Liver (tissue), 9 donors: Measurements from ENCODE around the gene GZMA. TPM values are rescaled to one million over a fixed set of nuclear protein-coding genes. Genes with fewer than 3 reads are reported as not detected.

Experiments used
- DNase-seq: peaks from one replicate; pipeline ENCODE4 v3.0.0-alpha.2; 2017; ENCODE audit warnings: low spot score
- H3K27ac ChIP-seq, 2 donors: one replicate each; pipeline ENCODE4 v1.7.0; 2013; ENCODE audit warnings: inconsistent platforms in 2 of 2, low read length in 2 of 2, control low read depth in 1 of 2, low read depth in 1 of 2, mild to moderate bottlenecking in 1 of 2
- H3K27me3 ChIP-seq, 4 donors: one replicate each; pipeline versions ENCODE4 v1.6.1 to v1.7.0; 2013; ENCODE audit warnings: low read length in 3 of 4, inconsistent platforms in 1 of 4, mild to moderate bottlenecking in 1 of 4, moderate library complexity in 1 of 4; ENCODE audit not compliant: control insufficient read depth in 4 of 4, insufficient read depth in 4 of 4
- H3K36me3 ChIP-seq, 4 donors: one replicate each; pipeline versions ENCODE4 v1.6.1 to v1.7.0; 2013; ENCODE audit warnings: low read length in 3 of 4, mild to moderate bottlenecking in 3 of 4, low read depth in 1 of 4, moderate library complexity in 1 of 4; ENCODE audit not compliant: control insufficient read depth in 4 of 4, insufficient read depth in 3 of 4
- H3K4me1 ChIP-seq, 4 donors: one replicate each; pipeline versions ENCODE4 v1.6.1 to v1.7.0; 2013; ENCODE audit warnings: low read length in 3 of 4, mild to moderate bottlenecking in 3 of 4, moderate library complexity in 1 of 4; ENCODE audit not compliant: control insufficient read depth in 4 of 4, insufficient read depth in 4 of 4
- H3K4me3 ChIP-seq, 3 donors: one replicate each; pipeline versions ENCODE4 v1.6.1 to v1.7.0; 2013; ENCODE audit warnings: low read length in 3 of 3, control low read depth in 1 of 3, low read depth in 1 of 3, mild to moderate bottlenecking in 1 of 3
- H3K9ac ChIP-seq, 2 donors: one replicate each; pipeline ENCODE4 v1.7.0; 2013; ENCODE audit warnings: low read length in 2 of 2, mild to moderate bottlenecking in 2 of 2, moderate library complexity in 2 of 2, control low read depth in 1 of 2, low read depth in 1 of 2
- H3K9me3 ChIP-seq, 4 donors: one replicate each; pipeline versions ENCODE4 v1.6.1 to v1.7.0; 2013; ENCODE audit warnings: low read length in 3 of 4; ENCODE audit not compliant: control insufficient read depth in 4 of 4
- EGR1 ChIP-seq, 2 donors: IDR thresholded peaks; 2 replicates each; pipeline ENCODE4 v1.6.1; 2016 to 2018; ENCODE audit warnings: antibody characterized with exemption in 2 of 2, low read depth in 2 of 2
- FOXA1 ChIP-seq: IDR thresholded peaks from 2 replicates; pipeline ENCODE4 v1.6.1; 2016; ENCODE audit warnings: antibody characterized with exemption
- FOXA2 ChIP-seq: IDR thresholded peaks from 2 replicates; pipeline ENCODE4 v1.6.1; 2016; ENCODE audit warnings: antibody characterized with exemption
- GABPA ChIP-seq, 2 donors: IDR thresholded peaks in 1 of 2; conservative IDR thresholded peaks in 1 of 2; 2 replicates each; pipeline ENCODE4 v1.6.1; 2016; ENCODE audit warnings: antibody characterized with exemption in 2 of 2, mild to moderate bottlenecking in 1 of 2, moderate library complexity in 1 of 2
- HNF4A ChIP-seq, 2 donors: conservative IDR thresholded peaks; 2 replicates each; pipeline ENCODE4 v1.6.1; 2016; ENCODE audit warnings: antibody characterized with exemption in 2 of 2, mild to moderate bottlenecking in 2 of 2
- HNF4G ChIP-seq: IDR thresholded peaks from 2 replicates; pipeline ENCODE4 v1.6.1; 2016; ENCODE audit warnings: antibody characterized with exemption
- JUND ChIP-seq, 2 donors: IDR thresholded peaks; 2 replicates each; pipeline ENCODE4 v1.6.1; 2016; ENCODE audit warnings: antibody characterized with exemption in 2 of 2
- NR2F2 ChIP-seq: IDR thresholded peaks from 2 replicates; pipeline ENCODE4 v1.6.1; 2016; ENCODE audit warnings: antibody characterized with exemption
- RAD21 ChIP-seq, 2 donors: IDR thresholded peaks; 2 replicates each; pipeline ENCODE4 v1.6.1; 2016; ENCODE audit warnings: antibody characterized with exemption in 2 of 2, mild to moderate bottlenecking in 2 of 2
- RXRA ChIP-seq, 2 donors: IDR thresholded peaks; 2 replicates each; pipeline ENCODE4 v1.6.1; 2017 to 2018; ENCODE audit warnings: antibody characterized with exemption in 2 of 2, mild to moderate bottlenecking in 1 of 2
- SP1 ChIP-seq: IDR thresholded peaks from 2 replicates; pipeline ENCODE4 v1.6.1; 2018; ENCODE audit warnings: antibody characterized with exemption, mild to moderate bottlenecking
- TAF1 ChIP-seq: conservative IDR thresholded peaks from 2 replicates; pipeline ENCODE4 v1.6.1; 2016; ENCODE audit warnings: antibody characterized with exemption, mild to moderate bottlenecking
- WGBS: extraction: QIAGEN DNeasy Blood & Tissue Kit; methylation state at CpG from one replicate; pipeline ENCODE4 v1.1.7; 2013; 5-methylcytosine and 5-hydroxymethylcytosine counted together
- polyA plus RNA-seq, 2 donors: library from polyadenylated mRNA; stranded (reverse) in 1 of 2; unstranded in 1 of 2; fragments of 200-250 nt in 1 of 2; fragments of >200 nt in 1 of 2; fragmentation: Nextera tagmentation in 1 of 2; extraction: Ambion mirVana in 1 of 2; gene quantifications; one replicate each; pipeline versions ENCODE4 v1.2.1 to v1.2.3, GENCODE V29; 2013 to 2015
- total RNA-seq, 2 donors: library from RNA; depleted of rRNA; stranded (reverse); fragments of >200 nt; gene quantifications; one replicate each; pipeline ENCODE4 v1.2.3, GENCODE V29; 2014
- TF ChIP-seq, protein P1 (sequence below): IDR thresholded peaks from 2 replicates; pipeline ENCODE4 v1.6.1; 2016; ENCODE audit warnings: antibody characterized with exemption, mild to moderate bottlenecking
- TF ChIP-seq, protein P2 (sequence below): IDR thresholded peaks from 2 replicates; pipeline ENCODE4 v1.6.1; 2016; ENCODE audit warnings: antibody characterized with exemption
- TF ChIP-seq, protein P3 (sequence below): fragments of 150-350 bp; IDR thresholded peaks from 2 replicates; pipeline ENCODE4 v1.5.1; 2017; ENCODE audit warnings: improper control_type of control experiment, low read depth, low read length; ENCODE audit not compliant: missing input control
- TF ChIP-seq, protein P4 (sequence below): IDR thresholded peaks from 2 replicates; pipeline ENCODE4 v1.6.1; 2016; ENCODE audit warnings: antibody characterized with exemption
- TF ChIP-seq, protein P5 (sequence below): IDR thresholded peaks from 2 replicates; pipeline ENCODE4 v1.6.1; 2016; ENCODE audit warnings: antibody characterized with exemption
- donor health status: healthy.
- donor health status: healthy.
- donor health status: healthy.
- donor health status: healthy.
- donor health status: healthy.

GZMA gene
- 1 to 10 TPM; 2.1 to 2.4 TPM for total RNA-seq
- polyA plus RNA-seq = 1 to 10 TPM; 1.9 to 2.2 TPM

DNA sequence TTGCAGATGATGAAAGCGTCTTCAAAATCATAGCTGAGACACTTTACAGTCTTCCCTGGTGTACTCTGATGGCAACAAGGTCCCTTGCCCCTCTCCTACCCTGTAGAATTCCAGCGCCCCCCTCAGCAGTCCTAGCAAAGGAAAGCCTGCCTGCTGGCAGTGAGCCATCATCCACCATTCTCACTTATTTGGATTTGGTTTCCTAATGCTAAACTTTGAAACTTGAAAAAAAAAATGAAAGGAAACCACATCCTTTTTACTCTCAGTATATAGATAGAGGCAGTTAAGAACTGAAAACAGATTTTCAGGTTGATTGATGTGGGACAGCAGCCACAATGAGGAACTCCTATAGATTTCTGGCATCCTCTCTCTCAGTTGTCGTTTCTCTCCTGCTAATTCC is at the start of gene GZMA:
Gene GZMA (plus strand): TSS at position 299 of the 400 bp plus-strand sequence. CDS start 37 bp downstream, at position 336.
- H3K27me3 ChIP-seq = no peaks in the 10 kb centered on the region
- 70% methylated on average over 3 of the region's 3 CpGs for WGBS
- no peaks in the 10 kb centered on the region for H3K36me3 ChIP-seq
- no peak within 1 kb of the TSS for H3K27ac ChIP-seq
- H3K9me3 ChIP-seq = peaks cover 0 to 2% (median 0%) of the 10 kb centered on the region in 4 donors
- TF ChIP-seq JUND (IDR thresholded peaks at IDR 0.05) (no peak), TAF1 (no peak), RAD21 (IDR thresholded peaks at IDR 0.05) (no peak), SP1 (no peak), NR2F2 (no peak)
- TF ChIP-seq, protein P1, sequence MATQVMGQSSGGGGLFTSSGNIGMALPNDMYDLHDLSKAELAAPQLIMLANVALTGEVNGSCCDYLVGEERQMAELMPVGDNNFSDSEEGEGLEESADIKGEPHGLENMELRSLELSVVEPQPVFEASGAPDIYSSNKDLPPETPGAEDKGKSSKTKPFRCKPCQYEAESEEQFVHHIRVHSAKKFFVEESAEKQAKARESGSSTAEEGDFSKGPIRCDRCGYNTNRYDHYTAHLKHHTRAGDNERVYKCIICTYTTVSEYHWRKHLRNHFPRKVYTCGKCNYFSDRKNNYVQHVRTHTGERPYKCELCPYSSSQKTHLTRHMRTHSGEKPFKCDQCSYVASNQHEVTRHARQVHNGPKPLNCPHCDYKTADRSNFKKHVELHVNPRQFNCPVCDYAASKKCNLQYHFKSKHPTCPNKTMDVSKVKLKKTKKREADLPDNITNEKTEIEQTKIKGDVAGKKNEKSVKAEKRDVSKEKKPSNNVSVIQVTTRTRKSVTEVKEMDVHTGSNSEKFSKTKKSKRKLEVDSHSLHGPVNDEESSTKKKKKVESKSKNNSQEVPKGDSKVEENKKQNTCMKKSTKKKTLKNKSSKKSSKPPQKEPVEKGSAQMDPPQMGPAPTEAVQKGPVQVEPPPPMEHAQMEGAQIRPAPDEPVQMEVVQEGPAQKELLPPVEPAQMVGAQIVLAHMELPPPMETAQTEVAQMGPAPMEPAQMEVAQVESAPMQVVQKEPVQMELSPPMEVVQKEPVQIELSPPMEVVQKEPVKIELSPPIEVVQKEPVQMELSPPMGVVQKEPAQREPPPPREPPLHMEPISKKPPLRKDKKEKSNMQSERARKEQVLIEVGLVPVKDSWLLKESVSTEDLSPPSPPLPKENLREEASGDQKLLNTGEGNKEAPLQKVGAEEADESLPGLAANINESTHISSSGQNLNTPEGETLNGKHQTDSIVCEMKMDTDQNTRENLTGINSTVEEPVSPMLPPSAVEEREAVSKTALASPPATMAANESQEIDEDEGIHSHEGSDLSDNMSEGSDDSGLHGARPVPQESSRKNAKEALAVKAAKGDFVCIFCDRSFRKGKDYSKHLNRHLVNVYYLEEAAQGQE = no peak
- H3K4me1 ChIP-seq = no peaks in the 10 kb centered on the region
- no peak within 1 kb of the TSS for H3K4me3 ChIP-seq
- H3K9ac ChIP-seq = no peak within 1 kb of the TSS
- DNase-seq = no peak

DNA sequence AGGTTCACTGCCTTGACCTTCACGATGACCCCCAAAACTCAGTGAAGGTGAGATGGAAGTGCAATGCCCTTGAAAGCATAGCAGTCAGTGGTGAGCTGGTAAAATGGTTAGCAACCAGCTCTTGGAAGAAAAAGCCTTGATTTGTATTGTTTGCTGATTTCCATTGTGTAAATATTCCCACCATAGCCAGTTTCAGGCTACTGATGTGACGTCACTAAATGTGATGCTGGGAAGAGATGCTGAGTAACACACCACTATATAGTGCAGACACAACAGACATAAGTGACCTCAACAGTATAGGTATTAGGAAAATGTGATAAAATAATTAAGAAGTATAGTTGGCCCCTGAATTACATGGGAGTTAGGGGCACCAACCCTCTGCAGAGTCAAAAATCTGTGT is 47.3 kb upstream of the GZMA start:
- H3K4me3 ChIP-seq = no peak overlapping the region
- H3K4me1 ChIP-seq = no peaks in the 10 kb centered on the region
- no peak overlapping the region for H3K9ac ChIP-seq
- DNase-seq = no peak
- no peaks in the 10 kb centered on the region for H3K36me3 ChIP-seq
- H3K27me3 ChIP-seq = peaks cover 0 to 8% (median 0%) of the 10 kb centered on the region in 4 donors
- no peak for TF ChIP-seq FOXA1
- TF ChIP-seq, protein P2, sequence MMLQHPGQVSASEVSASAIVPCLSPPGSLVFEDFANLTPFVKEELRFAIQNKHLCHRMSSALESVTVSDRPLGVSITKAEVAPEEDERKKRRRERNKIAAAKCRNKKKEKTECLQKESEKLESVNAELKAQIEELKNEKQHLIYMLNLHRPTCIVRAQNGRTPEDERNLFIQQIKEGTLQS = no peak
- TF ChIP-seq HNF4A (conservative IDR thresholded peaks at IDR 0.05) = no peak
- TF ChIP-seq, protein P1 = no peak
- no peak for TF ChIP-seq EGR1 (IDR thresholded peaks at IDR 0.05; ENCODE audit: low read depth in 2 of 2)
- TF ChIP-seq, protein P3, sequence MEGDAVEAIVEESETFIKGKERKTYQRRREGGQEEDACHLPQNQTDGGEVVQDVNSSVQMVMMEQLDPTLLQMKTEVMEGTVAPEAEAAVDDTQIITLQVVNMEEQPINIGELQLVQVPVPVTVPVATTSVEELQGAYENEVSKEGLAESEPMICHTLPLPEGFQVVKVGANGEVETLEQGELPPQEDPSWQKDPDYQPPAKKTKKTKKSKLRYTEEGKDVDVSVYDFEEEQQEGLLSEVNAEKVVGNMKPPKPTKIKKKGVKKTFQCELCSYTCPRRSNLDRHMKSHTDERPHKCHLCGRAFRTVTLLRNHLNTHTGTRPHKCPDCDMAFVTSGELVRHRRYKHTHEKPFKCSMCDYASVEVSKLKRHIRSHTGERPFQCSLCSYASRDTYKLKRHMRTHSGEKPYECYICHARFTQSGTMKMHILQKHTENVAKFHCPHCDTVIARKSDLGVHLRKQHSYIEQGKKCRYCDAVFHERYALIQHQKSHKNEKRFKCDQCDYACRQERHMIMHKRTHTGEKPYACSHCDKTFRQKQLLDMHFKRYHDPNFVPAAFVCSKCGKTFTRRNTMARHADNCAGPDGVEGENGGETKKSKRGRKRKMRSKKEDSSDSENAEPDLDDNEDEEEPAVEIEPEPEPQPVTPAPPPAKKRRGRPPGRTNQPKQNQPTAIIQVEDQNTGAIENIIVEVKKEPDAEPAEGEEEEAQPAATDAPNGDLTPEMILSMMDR = no peak
- TF ChIP-seq, protein P4, sequence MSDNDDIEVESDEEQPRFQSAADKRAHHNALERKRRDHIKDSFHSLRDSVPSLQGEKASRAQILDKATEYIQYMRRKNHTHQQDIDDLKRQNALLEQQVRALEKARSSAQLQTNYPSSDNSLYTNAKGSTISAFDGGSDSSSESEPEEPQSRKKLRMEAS = no peak
- no peak for TF ChIP-seq FOXA2
- TF ChIP-seq, protein P5, sequence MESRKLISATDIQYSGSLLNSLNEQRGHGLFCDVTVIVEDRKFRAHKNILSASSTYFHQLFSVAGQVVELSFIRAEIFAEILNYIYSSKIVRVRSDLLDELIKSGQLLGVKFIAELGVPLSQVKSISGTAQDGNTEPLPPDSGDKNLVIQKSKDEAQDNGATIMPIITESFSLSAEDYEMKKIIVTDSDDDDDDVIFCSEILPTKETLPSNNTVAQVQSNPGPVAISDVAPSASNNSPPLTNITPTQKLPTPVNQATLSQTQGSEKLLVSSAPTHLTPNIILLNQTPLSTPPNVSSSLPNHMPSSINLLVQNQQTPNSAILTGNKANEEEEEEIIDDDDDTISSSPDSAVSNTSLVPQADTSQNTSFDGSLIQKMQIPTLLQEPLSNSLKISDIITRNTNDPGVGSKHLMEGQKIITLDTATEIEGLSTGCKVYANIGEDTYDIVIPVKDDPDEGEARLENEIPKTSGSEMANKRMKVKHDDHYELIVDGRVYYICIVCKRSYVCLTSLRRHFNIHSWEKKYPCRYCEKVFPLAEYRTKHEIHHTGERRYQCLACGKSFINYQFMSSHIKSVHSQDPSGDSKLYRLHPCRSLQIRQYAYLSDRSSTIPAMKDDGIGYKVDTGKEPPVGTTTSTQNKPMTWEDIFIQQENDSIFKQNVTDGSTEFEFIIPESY = no peak
- TF ChIP-seq SP1 = no peak
- no peak for TF ChIP-seq GABPA (IDR thresholded peaks at IDR 0.05 in 1 of 2, conservative IDR thresholded peaks at IDR 0.05 in 1 of 2)
- no peak for TF ChIP-seq RAD21 (IDR thresholded peaks at IDR 0.05)
- no peak for TF ChIP-seq JUND (IDR thresholded peaks at IDR 0.05)
- no peak for TF ChIP-seq TAF1
- TF ChIP-seq RXRA (IDR thresholded peaks at IDR 0.05) = no peak
- no peak for TF ChIP-seq NR2F2
- no peak for TF ChIP-seq HNF4G
- H3K27ac ChIP-seq = no peak overlapping the region
- 64% methylated on average over 2 of the region's 2 CpGs for WGBS
- H3K9me3 ChIP-seq = peaks cover 0 to 11% (median 9%) of the 10 kb centered on the region in 4 donors
